PFSK-1 (cell line): ENCODE data around the gene NOL11.

Source experiments
- FOXP2 ChIP-seq: optimal IDR thresholded peaks from 2 replicates; pipeline ENCODE3; 2011; ENCODE audit warnings: borderline replicate concordance, control low read depth, inconsistent platforms; ENCODE audit not compliant: insufficient read depth; ENCODE audit errors: extremely low read length, extremely low read depth
- POLR2AphosphoS5 ChIP-seq: IDR thresholded peaks from 2 replicates; pipeline ENCODE4 v1.6.1; 2012; ENCODE audit warnings: low read depth, mild to moderate bottlenecking, control low read depth, low read length, moderate library complexity
- REST ChIP-seq, 2 experiments: IDR thresholded peaks; 2 replicates each; pipeline versions ENCODE4 v1.6.1 to v1.8.0; 2011 to 2012; ENCODE audit warnings: low read depth in 2 of 2, low read length in 2 of 2, control low read depth in 1 of 2, inconsistent platforms in 1 of 2, mild to moderate bottlenecking in 1 of 2, moderate library complexity in 1 of 2; ENCODE audit not compliant: insufficient read depth in 1 of 2
- SIN3A ChIP-seq: IDR thresholded peaks from 2 replicates; pipeline ENCODE4 v1.6.1; 2012; ENCODE audit warnings: mild to moderate bottlenecking, low read length, moderate library complexity, borderline replicate concordance; ENCODE audit not compliant: insufficient read depth
- TAF1 ChIP-seq: IDR thresholded peaks from 2 replicates; pipeline ENCODE4 v1.6.1; 2012; ENCODE audit warnings: low read length, control low read depth, borderline replicate concordance; ENCODE audit not compliant: insufficient read depth

Gene NOL11

GRCh38 chr17:67682196-67682595 is 35.5 kb upstream of the NOL11 start:
- no peak for TF ChIP-seq TAF1
- TF ChIP-seq POLR2AphosphoS5, result no peak
- no peak for TF ChIP-seq FOXP2
- no peak for TF ChIP-seq REST (IDR thresholded peaks at IDR 0.05; ENCODE audit: insufficient read depth in 1 of 2, low read depth in 2 of 2, low read length in 2 of 2)
- TF ChIP-seq SIN3A, result no peak

- TF ChIP-seq REST (IDR thresholded peaks at IDR 0.05; ENCODE audit: insufficient read depth in 1 of 2, low read depth in 2 of 2, low read length in 2 of 2) (no peak), POLR2AphosphoS5 (no peak), TAF1 (no peak), SIN3A (no peak), FOXP2 (no peak)
Observed at GRCh38 chr17:67685351-67685750, 32.4 kb upstream of the NOL11 start.

GRCh38 chr17:67686241-67686640 is 31.5 kb upstream of the NOL11 start:
- TF ChIP-seq POLR2AphosphoS5 (no peak), SIN3A (no peak), FOXP2 (no peak), TAF1 (no peak), REST (IDR thresholded peaks at IDR 0.05; ENCODE audit: insufficient read depth in 1 of 2, low read depth in 2 of 2, low read length in 2 of 2) (no peak)

GRCh38 chr17:67687511-67687910 is 30.2 kb upstream of the NOL11 start:
- TF ChIP-seq TAF1 (no peak), REST (IDR thresholded peaks at IDR 0.05; ENCODE audit: insufficient read depth in 1 of 2, low read depth in 2 of 2, low read length in 2 of 2) (no peak), FOXP2 (no peak), SIN3A (no peak), POLR2AphosphoS5 (no peak)

- no peak for TF ChIP-seq SIN3A
- TF ChIP-seq FOXP2, result no peak
- TF ChIP-seq TAF1, result no peak
- TF ChIP-seq REST (IDR thresholded peaks at IDR 0.05; ENCODE audit: insufficient read depth in 1 of 2, low read depth in 2 of 2, low read length in 2 of 2), result no peak
- no peak for TF ChIP-seq POLR2AphosphoS5
Observed at GRCh38 chr17:67689534-67690177, 28.1 kb upstream of the NOL11 start.
